ENCODE data around the gene XAGE1B.

DNA sequence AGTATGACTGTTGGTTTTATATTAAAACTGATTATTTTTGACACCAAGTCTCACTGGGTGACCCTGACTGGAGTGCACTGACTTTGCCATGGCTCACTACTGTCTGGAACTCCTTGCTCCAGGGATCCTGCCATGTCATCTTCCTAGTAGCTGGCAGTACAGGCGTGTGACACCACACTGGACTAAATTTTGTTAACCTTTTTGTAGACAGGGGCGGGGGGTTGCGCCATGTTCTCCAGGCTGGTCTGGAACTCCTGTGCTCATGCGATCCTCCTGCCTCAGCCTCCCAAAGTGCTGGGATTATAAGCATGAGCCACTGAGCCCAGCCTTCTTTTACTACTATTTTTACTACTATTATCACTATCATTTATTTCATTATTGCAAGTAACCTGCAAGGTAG lies 12.3 kb downstream of the XAGE1B start:
- TF ChIP-seq, protein P1, sequence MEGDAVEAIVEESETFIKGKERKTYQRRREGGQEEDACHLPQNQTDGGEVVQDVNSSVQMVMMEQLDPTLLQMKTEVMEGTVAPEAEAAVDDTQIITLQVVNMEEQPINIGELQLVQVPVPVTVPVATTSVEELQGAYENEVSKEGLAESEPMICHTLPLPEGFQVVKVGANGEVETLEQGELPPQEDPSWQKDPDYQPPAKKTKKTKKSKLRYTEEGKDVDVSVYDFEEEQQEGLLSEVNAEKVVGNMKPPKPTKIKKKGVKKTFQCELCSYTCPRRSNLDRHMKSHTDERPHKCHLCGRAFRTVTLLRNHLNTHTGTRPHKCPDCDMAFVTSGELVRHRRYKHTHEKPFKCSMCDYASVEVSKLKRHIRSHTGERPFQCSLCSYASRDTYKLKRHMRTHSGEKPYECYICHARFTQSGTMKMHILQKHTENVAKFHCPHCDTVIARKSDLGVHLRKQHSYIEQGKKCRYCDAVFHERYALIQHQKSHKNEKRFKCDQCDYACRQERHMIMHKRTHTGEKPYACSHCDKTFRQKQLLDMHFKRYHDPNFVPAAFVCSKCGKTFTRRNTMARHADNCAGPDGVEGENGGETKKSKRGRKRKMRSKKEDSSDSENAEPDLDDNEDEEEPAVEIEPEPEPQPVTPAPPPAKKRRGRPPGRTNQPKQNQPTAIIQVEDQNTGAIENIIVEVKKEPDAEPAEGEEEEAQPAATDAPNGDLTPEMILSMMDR (IDR thresholded peaks at IDR 0.05) = no peak
- no peak for TF ChIP-seq EP300 (IDR thresholded peaks at IDR 0.05)
